Endothelial cell of umbilical vein (primary cell): Measurements from ENCODE around the gene KPNB1.

Experiments
- EZH2 ChIP-seq: IDR thresholded peaks from 2 replicates; pipeline ENCODE4 v1.6.1; 2012; ENCODE audit warnings: borderline replicate concordance, low read depth, mild to moderate bottlenecking, moderate library complexity, low read length, inconsistent platforms; ENCODE audit not compliant: severe bottlenecking
- MYC ChIP-seq: IDR thresholded peaks from one replicate; pipeline ENCODE4 v1.6.1; 2011; ENCODE audit warnings: mild to moderate bottlenecking, low read depth, low read length
- POLR2A ChIP-seq: IDR thresholded peaks from 2 replicates; pipeline ENCODE4 v1.6.1; 2012; ENCODE audit warnings: low read depth, mild to moderate bottlenecking, control low read depth, low read length
- TF ChIP-seq, protein P1 (sequence below), 2 donors: IDR thresholded peaks; 1 replicate in 1 of 2; 2 replicates in 1 of 2; pipeline ENCODE4 v1.5.1; 2011; ENCODE audit warnings: low read length in 2 of 2, mild to moderate bottlenecking in 2 of 2, moderate library complexity in 2 of 2, control low read depth in 1 of 2, inconsistent platforms in 1 of 2, low read depth in 1 of 2; ENCODE audit not compliant: insufficient read depth in 1 of 2; ENCODE audit errors: extremely low read depth in 1 of 2
- TF ChIP-seq, protein P2 (sequence below): IDR thresholded peaks from 2 replicates; pipeline ENCODE4 v1.6.1; 2011; ENCODE audit not compliant: insufficient read depth, insufficient read length

DNA sequence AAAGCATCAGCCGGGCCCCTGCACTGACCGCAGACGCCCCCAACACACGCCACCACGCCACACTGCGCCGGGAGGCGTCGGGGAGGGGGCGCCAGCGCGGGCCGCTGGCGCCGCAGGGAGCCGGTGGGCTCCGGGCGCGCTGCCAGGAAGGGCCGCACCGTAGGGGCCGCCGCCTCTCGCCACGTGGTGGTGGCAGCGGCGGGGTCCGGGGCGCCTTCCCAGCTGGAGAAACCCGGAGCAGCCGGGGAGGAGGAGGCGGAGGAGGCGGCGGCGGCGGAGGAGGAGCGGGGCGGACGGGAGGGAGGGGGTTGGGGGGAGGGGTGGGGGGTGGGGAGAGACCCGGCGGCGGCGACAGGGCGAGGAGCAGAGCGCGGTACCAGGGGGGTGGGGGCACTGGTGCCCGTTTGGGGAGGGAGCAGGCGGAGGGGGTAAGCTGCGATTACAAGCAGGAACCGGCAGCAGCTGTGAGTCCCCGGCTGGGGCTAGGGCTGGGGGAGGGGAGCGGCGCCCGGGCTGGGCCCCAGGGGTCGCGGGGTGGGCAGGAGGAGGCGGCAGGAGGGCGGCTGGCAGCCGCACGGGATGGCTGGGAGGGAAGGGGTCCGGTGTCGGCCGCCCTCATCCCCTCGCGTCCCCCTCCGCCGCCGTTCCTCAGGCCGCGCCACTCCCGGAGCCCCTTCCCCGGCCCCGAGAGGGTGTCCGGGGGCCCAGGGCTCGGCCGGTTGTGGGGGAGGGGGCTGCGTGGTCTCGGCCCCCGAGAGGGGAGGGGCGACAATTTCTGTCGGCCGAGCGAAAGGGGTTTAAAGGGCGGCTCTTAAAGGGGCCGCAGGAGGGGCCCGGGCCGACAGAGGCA lies 44.2 kb downstream of the KPNB1 start, which contains the start of gene TBKBP1:
- TF ChIP-seq, protein P1, sequence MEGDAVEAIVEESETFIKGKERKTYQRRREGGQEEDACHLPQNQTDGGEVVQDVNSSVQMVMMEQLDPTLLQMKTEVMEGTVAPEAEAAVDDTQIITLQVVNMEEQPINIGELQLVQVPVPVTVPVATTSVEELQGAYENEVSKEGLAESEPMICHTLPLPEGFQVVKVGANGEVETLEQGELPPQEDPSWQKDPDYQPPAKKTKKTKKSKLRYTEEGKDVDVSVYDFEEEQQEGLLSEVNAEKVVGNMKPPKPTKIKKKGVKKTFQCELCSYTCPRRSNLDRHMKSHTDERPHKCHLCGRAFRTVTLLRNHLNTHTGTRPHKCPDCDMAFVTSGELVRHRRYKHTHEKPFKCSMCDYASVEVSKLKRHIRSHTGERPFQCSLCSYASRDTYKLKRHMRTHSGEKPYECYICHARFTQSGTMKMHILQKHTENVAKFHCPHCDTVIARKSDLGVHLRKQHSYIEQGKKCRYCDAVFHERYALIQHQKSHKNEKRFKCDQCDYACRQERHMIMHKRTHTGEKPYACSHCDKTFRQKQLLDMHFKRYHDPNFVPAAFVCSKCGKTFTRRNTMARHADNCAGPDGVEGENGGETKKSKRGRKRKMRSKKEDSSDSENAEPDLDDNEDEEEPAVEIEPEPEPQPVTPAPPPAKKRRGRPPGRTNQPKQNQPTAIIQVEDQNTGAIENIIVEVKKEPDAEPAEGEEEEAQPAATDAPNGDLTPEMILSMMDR (IDR thresholded peaks at IDR 0.05; ENCODE audit: extremely low read depth in 1 of 2, insufficient read depth in 1 of 2, low read depth in 1 of 2, low read length in 2 of 2) = no peak
- TF ChIP-seq MYC (no peak), POLR2A (no peak), EZH2 (no peak)
- TF ChIP-seq, protein P2, sequence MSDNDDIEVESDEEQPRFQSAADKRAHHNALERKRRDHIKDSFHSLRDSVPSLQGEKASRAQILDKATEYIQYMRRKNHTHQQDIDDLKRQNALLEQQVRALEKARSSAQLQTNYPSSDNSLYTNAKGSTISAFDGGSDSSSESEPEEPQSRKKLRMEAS = no peak
